COLO668 (cell line): ENCODE results near the gene KCNIP3.
A peak's percentile ranks its signal among the peaks of the same experiment; 100 is the strongest.

Source experiments
- DNase-seq: peaks from one replicate; lab custom pipeline; 2025; ENCODE audit not compliant: unreplicated experiment; lab: John Stamatoyannopoulos, UW

Gene KCNIP3

GRCh38 chr2:95382686-95383634 lies 85.8 kb downstream of the KCNIP3 start:
- no peak for DNase-seq

- DNase-seq: no peak
These were observed 86.5 kb downstream of the KCNIP3 start for GRCh38 chr2:95383635-95384027.

GRCh38 chr2:95384854-95385569 lies 87.9 kb downstream of the KCNIP3 start:
- DNase-seq: no peak

GRCh38 chr2:95385570-95385984 lies 88.4 kb downstream of the KCNIP3 start:
- no peak for DNase-seq

GRCh38 chr2:95386031-95386430 lies 88.9 kb downstream of the KCNIP3 start:
- no peak for DNase-seq

- DNase-seq: no peak
These were observed 90.2 kb downstream of the KCNIP3 start for GRCh38 chr2:95387358-95387757.

- DNase-seq: no peak
These were observed 91.0 kb downstream of the KCNIP3 start for GRCh38 chr2:95388091-95388692.

GRCh38 chr2:95388856-95389244 lies 91.7 kb downstream of the KCNIP3 start:
- no peak for DNase-seq

- peak; percentile 31 for DNase-seq
These were observed 92.3 kb downstream of the KCNIP3 start for GRCh38 chr2:95389245-95390119.

- no peak for DNase-seq
These were observed 93.2 kb downstream of the KCNIP3 start for GRCh38 chr2:95390272-95390880.

- no peak for DNase-seq
These were observed 93.8 kb downstream of the KCNIP3 start for GRCh38 chr2:95390881-95391321.

GRCh38 chr2:95391641-95392310 lies 94.6 kb downstream of the KCNIP3 start:
- no peak for DNase-seq

- no peak for DNase-seq
These were observed 95.2 kb downstream of the KCNIP3 start for GRCh38 chr2:95392320-95392719.

GRCh38 chr2:95392730-95393455 lies 95.7 kb downstream of the KCNIP3 start:
- no peak for DNase-seq

GRCh38 chr2:95393901-95394300 lies 96.8 kb downstream of the KCNIP3 start:
- no peak for DNase-seq

GRCh38 chr2:95399061-95399460 lies 101.9 kb downstream of the KCNIP3 start:
- no peak for DNase-seq

GRCh38 chr2:95401480-95401879 lies 104.3 kb downstream of the KCNIP3 start:
- no peak for DNase-seq

GRCh38 chr2:95402004-95402369 lies 104.8 kb downstream of the KCNIP3 start:
- peak; percentile 46 for DNase-seq
